ENCODE data around the gene BICRA. TPM values are rescaled to one million over a fixed set of nuclear protein-coding genes. Genes with fewer than 3 reads are reported as not detected.
"Not testable (repeated sequence)": the region's sequence is repeated elsewhere in the genome, so short reads cannot be mapped to it uniquely, and the experiment has no call there.

The BICRA gene
- total RNA-seq, 2 experiments from 2014 or later: 9.8 to 13.3 TPM

DNA sequence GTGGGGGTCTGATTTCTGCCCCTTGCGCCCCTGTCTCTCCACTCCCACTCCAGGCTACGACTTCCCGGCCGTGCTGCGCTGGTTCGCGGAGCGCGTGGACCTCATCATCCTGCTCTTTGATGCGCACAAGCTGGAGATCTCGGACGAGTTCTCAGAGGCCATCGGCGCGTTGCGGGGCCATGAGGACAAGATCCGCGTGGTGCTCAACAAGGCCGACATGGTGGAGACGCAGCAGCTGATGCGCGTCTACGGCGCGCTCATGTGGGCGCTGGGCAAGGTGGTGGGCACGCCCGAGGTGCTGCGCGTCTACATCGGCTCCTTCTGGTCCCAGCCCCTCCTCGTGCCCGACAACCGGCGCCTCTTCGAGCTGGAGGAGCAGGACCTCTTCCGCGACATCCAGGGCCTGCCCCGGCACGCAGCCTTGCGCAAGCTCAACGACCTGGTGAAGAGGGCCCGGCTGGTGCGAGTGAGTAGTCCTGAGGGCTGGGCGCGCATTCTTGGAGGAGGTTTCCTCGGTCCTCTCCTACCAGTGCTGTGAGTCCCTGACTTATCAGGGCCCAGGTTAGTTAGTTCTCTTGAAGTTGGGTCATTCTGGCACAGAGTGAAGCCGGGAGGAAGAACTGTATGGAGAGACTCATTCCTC is 116.9 kb downstream of the BICRA start:
- ChIA-PET POLR2A (no interaction called here), CTCF (interaction anchor here (1.4 kb wide), 1 partner anchor 18 kb away, joined by 4 read pairs; no protein-coding TSS in a partner anchor)
- peaks cover 21% of the 10 kb centered on the region for H3K27me3 Mint-ChIP-seq
- no peaks in the 10 kb centered on the region for H3K9me3 Mint-ChIP-seq (ENCODE audit: low read depth)
- peaks cover 25% of the 10 kb centered on the region for H3K4me1 Mint-ChIP-seq
- DNase-seq (no peak), ATAC-seq (no peak)
- H3K36me3 Mint-ChIP-seq (ENCODE audit: low read depth): no peaks in the 10 kb centered on the region
- H3K27ac Mint-ChIP-seq: no peak overlapping the region
- no peak overlapping the region for H3K4me3 Mint-ChIP-seq
- intact Hi-C loops (cut with DNase I, micrococcal nuclease): no loop called here

DNA sequence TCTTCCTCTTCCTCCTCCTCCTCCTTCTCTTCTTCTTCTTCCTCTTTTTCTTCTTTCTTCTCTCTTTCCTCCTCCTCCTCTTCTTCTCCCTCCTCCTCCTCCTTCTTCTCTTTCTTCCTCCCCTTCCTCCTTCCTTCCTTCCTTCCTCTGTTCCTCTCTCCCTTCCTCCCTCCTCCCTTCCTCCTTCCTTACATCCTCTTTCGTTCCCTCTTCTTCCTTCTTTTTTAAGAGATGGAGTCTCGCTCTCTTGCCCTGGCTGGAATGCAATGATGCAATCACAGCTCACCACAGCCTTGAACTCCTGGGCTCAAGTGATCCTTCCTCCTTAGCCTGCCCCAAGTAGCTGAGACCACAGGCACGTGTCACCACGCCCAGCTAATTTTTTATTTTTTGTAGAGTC is 117.5 kb downstream of the BICRA start:
- Mint-ChIP-seq H3K27ac (no peak overlapping the region), H3K27me3 (peaks cover 23% of the 10 kb centered on the region), H3K36me3 (ENCODE audit: low read depth) (no peaks in the 10 kb centered on the region), H3K4me3 (no peak overlapping the region), H3K9me3 (ENCODE audit: low read depth) (no peaks in the 10 kb centered on the region), H3K4me1 (peaks cover 25% of the 10 kb centered on the region)
- ChIA-PET CTCF (interaction anchor here (1.4 kb wide), 1 partner anchor 19 kb away, joined by 4 read pairs; no protein-coding TSS in a partner anchor), POLR2A (no interaction called here)
- ATAC-seq (no peak), DNase-seq (no peak)
- intact Hi-C loops (cut with DNase I, micrococcal nuclease): no loop called here

DNA sequence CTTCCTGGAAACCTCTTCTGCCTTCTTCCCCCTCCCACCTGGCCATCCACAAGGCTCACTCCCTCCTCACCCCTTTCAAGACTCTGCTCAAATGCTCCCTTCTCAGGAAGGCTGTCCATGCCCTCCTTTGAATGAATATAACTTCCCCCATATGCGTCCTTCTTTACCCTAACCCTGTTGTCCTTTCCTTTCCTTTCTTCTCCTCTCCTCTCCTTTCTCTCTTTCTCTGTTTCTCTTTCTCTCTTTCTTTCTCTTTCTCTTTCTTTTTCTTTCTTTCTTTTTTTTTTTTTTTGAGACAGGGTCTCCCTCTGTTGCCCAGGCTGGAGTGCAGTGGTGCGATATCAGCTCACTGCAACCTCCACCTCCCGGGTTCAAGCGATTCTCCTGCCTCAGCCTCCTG is 119.4 kb downstream of the BICRA start:
- H3K27me3 Mint-ChIP-seq: peaks cover 21% of the 10 kb centered on the region
- DNase-seq; H3K36me3 Mint-ChIP-seq (ENCODE audit: low read depth); intact Hi-C loops (cut with DNase I, micrococcal nuclease); CTCF ChIA-PET; POLR2A ChIA-PET; H3K27ac Mint-ChIP-seq; H3K9me3 Mint-ChIP-seq (ENCODE audit: low read depth); H3K4me3 Mint-ChIP-seq; ATAC-seq: not testable (repeated sequence)
- H3K4me1 Mint-ChIP-seq: peaks cover 22% of the 10 kb centered on the region

DNA sequence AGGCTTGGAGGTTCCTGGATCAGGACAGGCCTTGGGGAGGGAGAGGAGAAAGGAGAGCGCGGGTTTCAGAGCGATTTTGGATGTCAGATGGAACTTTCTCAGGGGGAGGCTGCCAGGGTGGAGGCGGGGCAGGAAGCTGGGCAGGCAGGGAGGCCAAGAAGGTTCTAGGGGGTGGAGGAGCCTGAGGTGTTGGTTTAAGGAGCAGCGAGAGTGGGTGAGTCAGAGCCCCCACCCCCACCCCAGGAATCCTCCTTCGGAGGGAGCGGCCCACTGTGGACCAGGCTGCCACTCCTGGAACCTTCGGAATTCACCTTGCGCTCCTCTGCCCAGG is 120.5 kb downstream of the BICRA start:
- CTCF ChIA-PET: interaction anchor here (0.6 to 0.8 kb wide), 2 partner anchors 72 to 84 kb away, joined by 3 read pairs; no protein-coding TSS in a partner anchor
- POLR2A ChIA-PET: no interaction called here
- H3K4me3 Mint-ChIP-seq: peak overlapping the region; percentile 78
- peak overlapping the region; percentile 75 for H3K27ac Mint-ChIP-seq
- DNase-seq (peak; percentile 64), ATAC-seq (peak; percentile 69)
- H3K9me3 Mint-ChIP-seq (ENCODE audit: low read depth): no peaks in the 10 kb centered on the region
- H3K36me3 Mint-ChIP-seq (ENCODE audit: low read depth): no peaks in the 10 kb centered on the region
- intact Hi-C loops (cut with DNase I, micrococcal nuclease): loop anchor here in 1 of 2 experiments (1.0 kb wide), 1 partner anchor 14 kb away; no protein-coding TSS in a partner anchor
- peaks cover 22% of the 10 kb centered on the region for H3K4me1 Mint-ChIP-seq
- H3K27me3 Mint-ChIP-seq: peaks cover 21% of the 10 kb centered on the region

DNA sequence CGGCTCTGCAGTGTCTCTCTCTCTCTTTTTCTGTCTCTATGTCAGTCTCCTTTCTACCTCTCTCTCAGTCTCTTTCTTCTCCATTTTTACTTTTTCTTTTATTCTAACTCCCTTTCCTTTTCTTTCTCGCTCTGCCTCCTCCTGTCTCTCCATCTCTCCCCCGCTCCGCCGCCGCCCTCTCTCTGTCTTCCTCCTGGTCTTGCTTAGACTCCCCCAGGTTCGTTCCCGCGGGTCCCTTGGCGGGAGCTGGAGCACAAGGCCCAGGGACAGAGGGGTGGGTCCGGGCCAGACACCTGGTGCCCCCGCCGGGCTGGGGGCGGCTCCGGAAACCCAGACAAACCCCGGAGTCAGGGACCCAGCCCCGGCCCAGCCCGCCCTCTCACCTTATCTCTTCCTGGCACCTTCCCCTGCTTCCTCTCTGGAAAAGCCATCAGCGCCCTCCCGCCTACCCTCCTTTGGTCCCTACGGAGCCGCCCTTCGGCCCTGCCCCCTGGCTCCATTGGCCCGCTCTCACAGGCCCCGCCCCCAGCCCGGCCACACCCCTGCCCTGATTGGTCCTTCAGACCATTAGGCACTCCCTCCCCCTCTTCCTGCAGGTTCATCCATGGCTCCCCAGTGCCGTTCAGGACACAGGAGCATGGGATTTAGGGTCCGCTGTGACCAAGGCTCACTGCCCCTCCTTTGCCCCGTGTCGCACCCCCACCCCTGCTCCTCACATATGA is 121.0 kb downstream of the BICRA start:
- Mint-ChIP-seq H3K9me3 (ENCODE audit: low read depth) (no peaks in the 10 kb centered on the region), H3K4me1 (peaks cover 22% of the 10 kb centered on the region), H3K4me3 (peak overlapping the region; percentile 78), H3K27me3 (peaks cover 20% of the 10 kb centered on the region), H3K36me3 (ENCODE audit: low read depth) (no peaks in the 10 kb centered on the region), H3K27ac (peak overlapping the region; percentile 75)
- intact Hi-C loops (cut with DNase I, micrococcal nuclease): loop anchor here in 1 of 2 experiments (1.0 kb wide), 1 partner anchor 13 kb away; no protein-coding TSS in a partner anchor
- ATAC-seq: peak; percentile 93
- ChIA-PET CTCF (interaction anchor here (0.8 kb wide), 1 partner anchor 83 kb away, joined by 3 read pairs; no protein-coding TSS in a partner anchor), POLR2A (no interaction called here)
- peak; percentile 83 for DNase-seq

DNA sequence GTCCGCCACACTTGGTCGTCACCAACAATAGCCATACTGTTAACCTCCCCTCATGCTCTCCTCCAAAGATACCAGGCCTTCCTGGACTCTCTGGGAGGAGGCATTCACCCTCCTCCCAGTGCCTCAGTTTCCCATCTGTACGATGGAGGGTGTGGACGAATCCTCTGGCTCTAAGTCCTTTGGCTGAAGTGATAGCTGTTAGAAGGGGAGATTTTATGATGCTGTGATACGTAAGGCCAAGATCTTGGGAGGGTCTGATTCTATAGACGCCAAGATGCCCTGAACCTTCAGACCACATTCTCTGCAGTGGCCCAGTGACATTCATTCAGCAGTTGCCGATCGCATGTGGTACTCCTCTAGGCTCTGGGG is 121.6 kb downstream of the BICRA start:
- H3K27me3 Mint-ChIP-seq: peaks cover 18% of the 10 kb centered on the region
- peak overlapping the region; percentile 78 for H3K4me3 Mint-ChIP-seq
- DNase-seq (no peak), ATAC-seq (no peak)
- intact Hi-C loops (cut with DNase I, micrococcal nuclease): no loop called here
- ChIA-PET POLR2A (no interaction called here), CTCF (interaction anchor here (0.5 kb wide), 1 partner anchor 301 kb away, joined by 3 read pairs; no protein-coding TSS in a partner anchor)
- H3K4me1 Mint-ChIP-seq: peaks cover 22% of the 10 kb centered on the region
- no peaks in the 10 kb centered on the region for H3K9me3 Mint-ChIP-seq (ENCODE audit: low read depth)
- H3K36me3 Mint-ChIP-seq (ENCODE audit: low read depth): no peaks in the 10 kb centered on the region
- H3K27ac Mint-ChIP-seq: no peak overlapping the region

DNA sequence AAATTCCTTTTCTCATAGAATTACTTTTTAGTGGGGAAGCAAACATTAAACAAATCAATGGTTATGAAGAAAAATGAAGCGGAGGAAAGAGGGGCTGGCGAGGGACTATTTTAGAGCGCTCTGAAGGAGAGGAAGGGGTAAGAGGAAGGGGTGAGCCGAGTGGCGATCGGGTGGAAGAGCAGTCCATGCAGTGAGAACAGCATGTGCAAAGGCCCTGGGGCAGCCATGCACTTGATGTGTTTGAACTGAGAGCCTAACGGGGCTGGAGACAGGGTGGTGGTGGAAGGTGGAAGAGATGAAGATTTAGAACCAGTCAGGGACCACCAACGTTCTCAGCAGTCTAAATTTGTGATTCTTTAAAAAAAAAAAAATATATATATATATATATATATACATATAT is 122.0 kb downstream of the BICRA start:
- no peak overlapping the region for H3K4me3 Mint-ChIP-seq
- ATAC-seq (no peak), DNase-seq (no peak)
- peaks cover 18% of the 10 kb centered on the region for H3K27me3 Mint-ChIP-seq
- H3K9me3 Mint-ChIP-seq (ENCODE audit: low read depth): no peaks in the 10 kb centered on the region
- no peak overlapping the region for H3K27ac Mint-ChIP-seq
- H3K4me1 Mint-ChIP-seq: peaks cover 22% of the 10 kb centered on the region
- CTCF ChIA-PET: interaction anchor here (0.5 to 1.5 kb wide), 2 partner anchors 7 to 301 kb away, joined by 3 read pairs; no protein-coding TSS in a partner anchor
- intact Hi-C loops (cut with DNase I, micrococcal nuclease): no loop called here
- POLR2A ChIA-PET: no interaction called here
- H3K36me3 Mint-ChIP-seq (ENCODE audit: low read depth): no peaks in the 10 kb centered on the region

DNA sequence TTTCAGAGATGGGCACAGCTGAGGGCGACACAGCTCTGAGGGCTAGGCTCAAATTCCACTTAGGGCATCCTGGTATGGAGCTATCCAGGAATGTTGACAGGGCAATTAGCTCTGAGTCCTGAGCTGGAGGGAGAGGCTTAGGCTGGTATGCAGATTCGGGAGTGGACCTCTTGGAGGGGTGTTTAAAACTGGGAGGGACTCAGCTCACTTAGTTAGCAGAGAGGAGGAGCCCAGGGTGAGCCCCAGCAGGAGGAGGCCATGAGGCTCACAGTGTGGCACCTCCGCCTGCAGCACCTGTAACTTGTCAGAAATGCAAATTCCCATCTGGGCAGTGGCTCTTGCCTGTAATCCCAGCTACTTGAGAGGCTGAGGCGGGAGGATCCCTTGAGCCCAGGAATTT is 126.2 kb downstream of the BICRA start:
- ATAC-seq: no peak
- intact Hi-C loops (cut with DNase I, micrococcal nuclease): no loop called here
- Mint-ChIP-seq H3K4me3 (no peak overlapping the region), H3K9me3 (ENCODE audit: low read depth) (no peaks in the 10 kb centered on the region), H3K36me3 (ENCODE audit: low read depth) (no peaks in the 10 kb centered on the region), H3K27me3 (peaks cover 8% of the 10 kb centered on the region), H3K27ac (no peak overlapping the region), H3K4me1 (peaks cover 4% of the 10 kb centered on the region)
- ChIA-PET POLR2A (no interaction called here), CTCF (interaction anchor here (0.7 to 1.8 kb wide), 2 partner anchors 22 to 113 kb away, joined by 3 to 7 read pairs; partner anchors contain the start of gene EHD2)
- DNase-seq: no peak

DNA sequence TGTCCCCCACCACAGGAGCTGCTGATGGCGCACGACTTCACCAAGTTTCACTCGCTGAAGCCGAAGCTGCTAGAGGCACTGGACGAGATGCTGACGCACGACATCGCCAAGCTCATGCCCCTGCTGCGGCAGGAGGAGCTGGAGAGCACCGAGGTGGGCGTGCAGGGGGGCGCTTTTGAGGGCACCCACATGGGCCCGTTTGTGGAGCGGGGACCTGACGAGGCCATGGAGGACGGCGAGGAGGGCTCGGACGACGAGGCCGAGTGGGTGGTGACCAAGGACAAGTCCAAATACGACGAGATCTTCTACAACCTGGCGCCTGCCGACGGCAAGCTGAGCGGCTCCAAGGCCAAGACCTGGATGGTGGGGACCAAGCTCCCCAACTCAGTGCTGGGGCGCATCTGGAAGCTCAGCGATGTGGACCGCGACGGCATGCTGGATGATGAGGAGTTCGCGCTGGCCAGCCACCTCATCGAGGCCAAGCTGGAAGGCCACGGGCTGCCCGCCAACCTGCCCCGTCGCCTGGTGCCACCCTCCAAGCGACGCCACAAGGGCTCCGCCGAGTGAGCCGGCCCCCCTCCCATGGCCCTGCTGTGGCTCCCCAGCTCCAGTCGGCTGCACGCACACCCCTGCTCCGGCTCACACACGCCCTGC is 132.1 kb downstream of the BICRA start:
- ChIA-PET CTCF (interaction anchor here (0.6 to 2.8 kb wide), 5 partner anchors 12 to 132 kb away, joined by 3 to 18 read pairs (median 3); partner anchors contain the start of gene EHD2), POLR2A (no interaction called here)
- H3K36me3 Mint-ChIP-seq (ENCODE audit: low read depth): peaks cover 5% of the 10 kb centered on the region
- no peak for DNase-seq
- intact Hi-C loops (cut with DNase I, micrococcal nuclease): loop anchor here in 1 of 2 experiments (5.0 kb wide), 1 partner anchor 629 kb away; the partner anchor contains the start of gene ZC3H4
- H3K27me3 Mint-ChIP-seq: no peaks in the 10 kb centered on the region
- H3K27ac Mint-ChIP-seq: no peak overlapping the region
- no peaks in the 10 kb centered on the region for H3K9me3 Mint-ChIP-seq (ENCODE audit: low read depth)
- H3K4me1 Mint-ChIP-seq: peaks cover 21% of the 10 kb centered on the region
- no peak for ATAC-seq
- no peak overlapping the region for H3K4me3 Mint-ChIP-seq

DNA sequence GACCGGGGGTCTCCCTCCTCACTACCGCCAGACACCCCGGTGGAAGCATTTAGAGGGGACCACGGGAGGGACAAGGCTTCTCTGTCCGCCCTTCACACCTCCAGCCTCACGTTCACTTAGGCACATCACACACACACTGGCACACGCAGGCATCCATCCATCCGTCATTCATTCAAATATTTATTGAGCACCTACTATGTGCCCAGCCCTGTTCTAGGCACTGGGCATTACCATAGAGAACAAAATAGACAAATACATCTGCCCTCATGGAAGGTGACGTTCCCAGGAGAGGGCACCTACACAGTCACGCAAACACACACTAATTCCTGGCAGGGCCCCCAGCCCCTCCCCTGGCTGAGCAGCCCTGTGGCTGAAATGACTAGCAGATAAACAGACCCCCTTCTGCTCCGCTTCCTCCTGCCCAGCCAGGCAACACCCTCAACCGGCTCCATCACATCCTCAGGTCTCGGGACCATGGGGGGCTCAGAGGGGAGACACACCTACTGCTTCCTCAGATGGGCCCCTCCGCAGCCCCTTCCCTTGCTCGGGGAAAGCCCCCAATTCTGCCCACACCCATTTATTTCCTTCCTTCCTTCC is 132.7 kb downstream of the BICRA start:
- no peak overlapping the region for H3K4me3 Mint-ChIP-seq
- H3K36me3 Mint-ChIP-seq (ENCODE audit: low read depth): peaks cover 5% of the 10 kb centered on the region
- ATAC-seq: no peak
- CTCF ChIA-PET: no interaction called here
- H3K27me3 Mint-ChIP-seq: no peaks in the 10 kb centered on the region
- DNase-seq: no peak
- POLR2A ChIA-PET: interaction anchor here (0.7 kb wide), 1 partner anchor 10 kb away, joined by 7 read pairs; no protein-coding TSS in a partner anchor
- peaks cover 22% of the 10 kb centered on the region for H3K4me1 Mint-ChIP-seq
- no peaks in the 10 kb centered on the region for H3K9me3 Mint-ChIP-seq (ENCODE audit: low read depth)
- H3K27ac Mint-ChIP-seq: peak overlapping the region; percentile 1
- intact Hi-C loops (cut with DNase I, micrococcal nuclease): loop anchor here in 1 of 2 experiments (5.0 kb wide), 1 partner anchor 629 kb away; the partner anchor contains the start of gene ZC3H4

DNA sequence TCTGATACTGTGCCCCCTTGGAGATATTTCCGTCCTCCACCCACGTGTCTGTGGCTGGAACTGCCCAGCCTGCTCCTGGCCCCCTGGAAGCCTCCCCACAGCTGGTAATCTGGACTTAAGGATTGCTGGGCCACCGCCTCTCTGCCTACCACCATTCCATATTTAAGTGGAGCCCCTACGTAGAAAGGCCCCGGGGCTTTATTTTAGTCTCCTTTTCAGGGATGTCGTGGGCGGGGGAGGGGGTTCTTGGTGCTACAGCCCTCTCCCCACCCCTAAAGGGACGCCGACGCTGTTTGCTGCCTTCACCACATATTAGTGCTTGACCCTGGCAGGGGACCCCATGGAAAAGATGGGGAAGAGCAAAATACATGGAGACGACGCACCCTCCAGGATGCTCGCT is 133.7 kb downstream of the BICRA start:
- no peaks in the 10 kb centered on the region for H3K9me3 Mint-ChIP-seq (ENCODE audit: low read depth)
- no peak for ATAC-seq
- ChIA-PET POLR2A (interaction anchor here (0.7 kb wide), 1 partner anchor 9 kb away, joined by 7 read pairs; no protein-coding TSS in a partner anchor), CTCF (interaction anchor here (0.9 to 4.6 kb wide), 4 partner anchors 17 to 30 kb away, joined by 3 to 52 read pairs (median 5); partner anchors contain the start of gene EHD2)
- H3K4me1 Mint-ChIP-seq: peaks cover 26% of the 10 kb centered on the region
- no peaks in the 10 kb centered on the region for H3K27me3 Mint-ChIP-seq
- intact Hi-C loops (cut with DNase I, micrococcal nuclease): loop anchor here (1.0 to 5.0 kb wide), 8 partner anchors 13 to 630 kb away; partner anchors contain the start of genes EHD2 (in 2 of the 2), KPTN (in 1 of the 2) and ZC3H4 (in 1 of the 2)
- DNase-seq: no peak
- H3K4me3 Mint-ChIP-seq: peak overlapping the region; percentile 98
- H3K27ac Mint-ChIP-seq: no peak overlapping the region
- H3K36me3 Mint-ChIP-seq (ENCODE audit: low read depth): peaks cover 12% of the 10 kb centered on the region

Data from activated CD4-positive, alpha-beta T cell treated with anti-CD3 and anti-CD28 coated beads for 36 hours (primary cell).